ENCODE measurements around the gene COG3. TPM values are rescaled to one million over a fixed set of nuclear protein-coding genes. Genes with fewer than 3 reads are reported as not detected.
A peak's percentile ranks its signal among the peaks of the same experiment; 100 is the strongest.

COG3 gene
- total and polyA plus RNA-seq, 2 experiments from 2014 or later, result 17.9 to 19.3 TPM

GRCh38 chr13:45464141-45464686 lies 525 bp upstream of the COG3 start:
- TF ChIP-seq EZH2phosphoT487 (IDR thresholded peaks at IDR 0.05; ENCODE audit: insufficient read depth, low read depth) (no peak), EZH2 (IDR thresholded peaks at IDR 0.05; ENCODE audit: insufficient read depth, poor library complexity, severe bottlenecking) (no peak)
- Histone ChIP-seq H4K20me1 (ENCODE audit: insufficient read depth) (0 out of 2 replicates have a peak, but pooled peaks cover 17% of the 10 kb centered on the region), H3K9me2 (ENCODE audit: insufficient read depth) (no peaks in the 10 kb centered on the region), H3K27me3 (replicated peaks; ENCODE audit: insufficient read depth) (no peaks in the 10 kb centered on the region), H3K9ac (peak overlapping the region; percentile 96), H3K9me3 (ENCODE audit: low read depth) (no peaks in the 10 kb centered on the region), H3K79me2 (ENCODE audit: insufficient read depth) (peaks cover 43% of the 10 kb centered on the region), H3K4me1 (ENCODE audit: insufficient read depth) (peaks cover 36% of the 10 kb centered on the region), H3K4me3 (peak overlapping the region; percentile 89), H2AFZ (peak overlapping the region; percentile 98), H3K27ac (peak overlapping the region; percentile 88), H3K36me3 (ENCODE audit: low read depth) (peaks cover 6% of the 10 kb centered on the region; the same call in 1 of the 2 replicates), H3K4me2 (ENCODE audit: unreplicated experiment) (peak overlapping the region; percentile 78), H3F3A (ENCODE audit: insufficient read depth) (peaks cover 30% of the 10 kb centered on the region; the same call in 1 of the 2 replicates)
- in situ Hi-C loops (cut with MboI), result no loop called here
- WGBS, 2 experiments (ENCODE audit: low coverage in 1 of 2, low lambda C conversion rate in 2 of 2, missing lambda C conversion rate in 2 of 2), result 81 to 84% methylated on average over 9 of the region's 9 CpGs
- no peak for DNase-seq

GRCh38 chr13:45466359-45466758 lies 1.6 kb downstream of the COG3 start:
- H3K4me1 ChIP-seq (ENCODE audit: insufficient read depth), result peaks cover 36% of the 10 kb centered on the region
- H3K9me3 ChIP-seq (ENCODE audit: low read depth), result no peaks in the 10 kb centered on the region
- WGBS, 2 experiments (ENCODE audit: low coverage in 1 of 2, low lambda C conversion rate in 2 of 2, missing lambda C conversion rate in 2 of 2), result 73 to 76% methylated on average over 4 of the region's 4 CpGs
- DNase-seq, result no peak
- H2AFZ ChIP-seq, result no peak overlapping the region
- TF ChIP-seq EZH2phosphoT487 (IDR thresholded peaks at IDR 0.05; ENCODE audit: insufficient read depth, low read depth) (no peak), EZH2 (IDR thresholded peaks at IDR 0.05; ENCODE audit: insufficient read depth, poor library complexity, severe bottlenecking) (no peak)
- H3K27me3 ChIP-seq (replicated peaks; ENCODE audit: insufficient read depth), result no peaks in the 10 kb centered on the region
- peaks cover 65% of the 10 kb centered on the region for H3K79me2 ChIP-seq (ENCODE audit: insufficient read depth)
- H3K4me2 ChIP-seq (ENCODE audit: unreplicated experiment), result peak overlapping the region; percentile 96
- H4K20me1 ChIP-seq (ENCODE audit: insufficient read depth), result peaks cover 23% of the 10 kb centered on the region; the same call in 1 of the 2 replicates
- peak overlapping the region; percentile 89 for H3K4me3 ChIP-seq
- H3K9me2 ChIP-seq (ENCODE audit: insufficient read depth), result no peaks in the 10 kb centered on the region
- H3F3A ChIP-seq (ENCODE audit: insufficient read depth), result peaks cover 30% of the 10 kb centered on the region; the same call in 1 of the 2 replicates
- peaks cover 6% of the 10 kb centered on the region; the same call in 1 of the 2 replicates for H3K36me3 ChIP-seq (ENCODE audit: low read depth)
- in situ Hi-C loops (cut with MboI), result no loop called here
- H3K27ac ChIP-seq, result no peak overlapping the region
- H3K9ac ChIP-seq, result peak overlapping the region; percentile 96

DNA sequence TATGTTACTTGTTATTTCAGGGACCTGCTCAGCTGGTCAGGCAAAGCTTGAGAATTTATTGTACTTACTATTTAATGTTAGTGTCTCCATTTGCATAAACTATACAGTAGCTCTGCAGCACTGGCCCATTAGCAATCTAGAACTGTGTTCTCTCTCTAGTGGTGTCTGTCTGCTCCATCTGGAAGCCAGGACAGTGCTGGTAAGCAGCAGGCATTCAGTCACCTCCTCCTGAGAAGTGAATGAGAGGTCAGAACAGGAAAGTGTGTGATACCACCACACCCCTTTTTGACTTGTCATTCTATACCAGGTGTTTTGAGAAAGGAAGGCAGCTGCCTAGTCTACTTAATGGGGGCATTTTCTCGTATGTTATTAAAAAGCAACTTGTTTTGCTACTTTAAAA lies 3.9 kb downstream of the COG3 start:
- H3K79me2 ChIP-seq (ENCODE audit: insufficient read depth), result peaks cover 87% of the 10 kb centered on the region
- TF ChIP-seq EZH2phosphoT487 (IDR thresholded peaks at IDR 0.05; ENCODE audit: insufficient read depth, low read depth) (no peak), EZH2 (IDR thresholded peaks at IDR 0.05; ENCODE audit: insufficient read depth, poor library complexity, severe bottlenecking) (no peak)
- DNase-seq, result peak; percentile 17
- WGBS, 2 experiments (ENCODE audit: low coverage in 1 of 2, low lambda C conversion rate in 2 of 2, missing lambda C conversion rate in 2 of 2), result 58 to 62% methylated on average over 1 of the region's 1 CpG
- no peaks in the 10 kb centered on the region for H3K27me3 ChIP-seq (replicated peaks; ENCODE audit: insufficient read depth)
- H3K4me2 ChIP-seq (ENCODE audit: unreplicated experiment), result no peak overlapping the region
- no peak overlapping the region for H3K27ac ChIP-seq
- H2AFZ ChIP-seq, result no peak overlapping the region
- in situ Hi-C loops (cut with MboI), result no loop called here
- peaks cover 6% of the 10 kb centered on the region; the same call in 1 of the 2 replicates for H3K36me3 ChIP-seq (ENCODE audit: low read depth)
- H3K9me3 ChIP-seq (ENCODE audit: low read depth), result no peaks in the 10 kb centered on the region
- H4K20me1 ChIP-seq (ENCODE audit: insufficient read depth), result peaks cover 24% of the 10 kb centered on the region; the same call in 1 of the 2 replicates
- no peak overlapping the region for H3K9ac ChIP-seq
- H3K9me2 ChIP-seq (ENCODE audit: insufficient read depth), result no peaks in the 10 kb centered on the region
- peaks cover 36% of the 10 kb centered on the region for H3K4me1 ChIP-seq (ENCODE audit: insufficient read depth)
- H3F3A ChIP-seq (ENCODE audit: insufficient read depth), result peaks cover 37% of the 10 kb centered on the region; the same call in 1 of the 2 replicates
- H3K4me3 ChIP-seq, result no peak overlapping the region

GRCh38 chr13:45472171-45472705 lies 7.5 kb downstream of the COG3 start:
- Histone ChIP-seq H3K4me1 (ENCODE audit: insufficient read depth) (peaks cover 19% of the 10 kb centered on the region), H3K36me3 (ENCODE audit: low read depth) (0 out of 2 replicates have a peak, but pooled peaks cover 9% of the 10 kb centered on the region), H3K9ac (no peak overlapping the region), H3K27ac (no peak overlapping the region), H4K20me1 (ENCODE audit: insufficient read depth) (peaks cover 10% of the 10 kb centered on the region; the same call in 1 of the 2 replicates), H3K9me3 (ENCODE audit: low read depth) (no peaks in the 10 kb centered on the region), H3K4me3 (no peak overlapping the region), H2AFZ (no peak overlapping the region), H3K79me2 (ENCODE audit: insufficient read depth) (peaks cover 100% of the 10 kb centered on the region), H3K4me2 (ENCODE audit: unreplicated experiment) (no peak overlapping the region), H3K27me3 (replicated peaks; ENCODE audit: insufficient read depth) (no peaks in the 10 kb centered on the region), H3K9me2 (ENCODE audit: insufficient read depth) (no peaks in the 10 kb centered on the region), H3F3A (ENCODE audit: insufficient read depth) (0 out of 2 replicates have a peak, but pooled peaks cover 13% of the 10 kb centered on the region)
- no peak for DNase-seq
- TF ChIP-seq EZH2phosphoT487 (IDR thresholded peaks at IDR 0.05; ENCODE audit: insufficient read depth, low read depth) (no peak), EZH2 (IDR thresholded peaks at IDR 0.05; ENCODE audit: insufficient read depth, poor library complexity, severe bottlenecking) (no peak)
- in situ Hi-C loops (cut with MboI), result no loop called here
